Neuronal stem cell (in vitro differentiated cells): Measurements from ENCODE around the gene ACOXL.
A peak's percentile ranks its signal among the peaks of the same experiment; 100 is the strongest.

ENCODE experiments used
- DNase-seq: peaks from one replicate; pipeline ENCODE4 v3.0.0-alpha.2; 2013; ENCODE audit warnings: low spot score
- H2AFZ ChIP-seq: one replicate; pipeline ENCODE4 v1.6.1; 2013; ENCODE audit warnings: mild to moderate bottlenecking, low read length, inconsistent platforms
- H2AK5ac ChIP-seq: 2 replicates; pipeline ENCODE4 v1.6.1; 2013; ENCODE audit warnings: low read depth, mild to moderate bottlenecking, inconsistent platforms, low read length, moderate library complexity, mixed read lengths
- H2BK120ac ChIP-seq: 2 replicates; pipeline ENCODE4 v1.6.1; 2013; ENCODE audit warnings: low read depth, mild to moderate bottlenecking, inconsistent platforms, low read length, moderate library complexity, mixed read lengths
- H2BK12ac ChIP-seq: one replicate; pipeline ENCODE4 v1.6.1; 2013; ENCODE audit warnings: low read length, inconsistent platforms
- H2BK15ac ChIP-seq: 2 replicates; pipeline ENCODE4 v1.6.1; 2013; ENCODE audit warnings: mild to moderate bottlenecking, low read length, inconsistent platforms, mixed read lengths
- H2BK5ac ChIP-seq: one replicate; pipeline ENCODE4 v1.6.1; 2013; ENCODE audit warnings: inconsistent platforms, mild to moderate bottlenecking, low read length, moderate library complexity
- H3K14ac ChIP-seq: one replicate; pipeline ENCODE4 v1.6.1; 2013; ENCODE audit warnings: low read length, inconsistent platforms
- H3K18ac ChIP-seq: 2 replicates; pipeline ENCODE4 v1.6.1; 2013; ENCODE audit warnings: low read length, inconsistent platforms
- H3K23ac ChIP-seq: 2 replicates; pipeline ENCODE4 v1.6.1; 2013; ENCODE audit warnings: low read depth, mild to moderate bottlenecking, mixed read lengths, low read length, inconsistent platforms; ENCODE audit not compliant: poor library complexity
- H3K27ac ChIP-seq: replicated peaks from 3 replicates; pipeline ENCODE4 v1.5.1; 2013; ENCODE audit warnings: low read length, inconsistent platforms
- H3K27me3 ChIP-seq, 3 experiments: 2 replicates each; pipeline ENCODE4 v1.6.1; 2013; ENCODE audit warnings: low read length in 3 of 3, mild to moderate bottlenecking in 2 of 3, inconsistent platforms in 1 of 3, low read depth in 1 of 3, mixed read lengths in 1 of 3, moderate library complexity in 1 of 3; ENCODE audit not compliant: control insufficient read depth in 3 of 3, insufficient read depth in 3 of 3
- H3K36me3 ChIP-seq, 2 donors: replicated peaks in 1 of 2; 2 replicates each; pipeline ENCODE4 v1.6.1; 2013; ENCODE audit warnings: low read length in 2 of 2; ENCODE audit not compliant: control insufficient read depth in 2 of 2, insufficient read depth in 2 of 2
- H3K4ac ChIP-seq: 2 replicates; pipeline ENCODE4 v1.6.1; 2013; ENCODE audit warnings: inconsistent platforms, mild to moderate bottlenecking, low read length, moderate library complexity
- H3K4me1 ChIP-seq, 2 donors: 1 replicate in 1 of 2; 2 replicates in 1 of 2; pipeline ENCODE4 v1.6.1; 2013; ENCODE audit warnings: low read length in 2 of 2, low read depth in 1 of 2; ENCODE audit not compliant: control insufficient read depth in 2 of 2, insufficient read depth in 1 of 2
- H3K4me2 ChIP-seq: one replicate; pipeline ENCODE4 v1.6.1; 2013; ENCODE audit warnings: mild to moderate bottlenecking, low read length, inconsistent platforms; ENCODE audit not compliant: insufficient read depth, poor library complexity, severe bottlenecking
- H3K4me3 ChIP-seq, 2 donors: 2 replicates each; pipeline ENCODE4 v1.5.1; 2013; ENCODE audit warnings: low read length in 2 of 2, mild to moderate bottlenecking in 2 of 2, inconsistent platforms in 1 of 2, moderate library complexity in 1 of 2
- H3K79me1 ChIP-seq: one replicate; pipeline ENCODE4 v1.6.1; 2013; ENCODE audit warnings: low read depth, mild to moderate bottlenecking, inconsistent platforms, low read length, moderate library complexity
- H3K9ac ChIP-seq: one replicate; pipeline ENCODE4 v1.6.1; 2013; ENCODE audit warnings: mild to moderate bottlenecking, low read depth, low read length, inconsistent platforms; ENCODE audit not compliant: poor library complexity
- H3K9me3 ChIP-seq, 2 donors: replicated peaks in 1 of 2; 2 replicates each; pipeline versions ENCODE3 to v1.6.1; 2013; ENCODE audit warnings: low read length in 2 of 2, mild to moderate bottlenecking in 2 of 2, inconsistent platforms in 1 of 2, low read depth in 1 of 2, mixed read lengths in 1 of 2, moderate library complexity in 1 of 2; ENCODE audit not compliant: control insufficient read depth in 2 of 2, insufficient read depth in 1 of 2
- H4K8ac ChIP-seq: one replicate; pipeline ENCODE4 v1.6.1; 2013; ENCODE audit warnings: low read depth, mild to moderate bottlenecking, inconsistent platforms, low read length, moderate library complexity
- H4K91ac ChIP-seq: one replicate; pipeline ENCODE4 v1.6.1; 2013; ENCODE audit warnings: low read length, low read depth, mild to moderate bottlenecking, inconsistent platforms; ENCODE audit not compliant: poor library complexity
- WGBS, 2 donors: extraction: QIAGEN DNeasy Blood & Tissue Kit; methylation state at CpG; one replicate each; pipeline ENCODE4 v1.1.7; 2013; ENCODE audit warnings: missing lambda C conversion rate in 2 of 2, mixed read lengths in 1 of 2; ENCODE audit not compliant: insufficient read length in 2 of 2, insufficient replicate concordance in 1 of 2; ENCODE audit errors: extremely low coverage in 2 of 2; 5-methylcytosine and 5-hydroxymethylcytosine counted together

Gene ACOXL

GRCh38 chr2:111041398-111042202 lies 309.2 kb downstream of the ACOXL start:
- Histone ChIP-seq H3K27me3 (peaks cover 0 to 4% (median 0%) of the 10 kb centered on the region in 3 experiments), H3K4ac (peak overlapping the region; percentile 1)
- no peak for DNase-seq

GRCh38 chr2:111042261-111042660 lies 309.9 kb downstream of the ACOXL start:
- H3K23ac ChIP-seq, result no peak overlapping the region
- H3K18ac ChIP-seq, result peak overlapping the region; percentile 53
- no peak overlapping the region for H3K27ac ChIP-seq
- peaks cover 2 to 14% of the 10 kb centered on the region in 2 donors for H3K4me1 ChIP-seq
- H3K79me1 ChIP-seq, result no peaks in the 10 kb centered on the region
- H2AK5ac ChIP-seq, result no peak overlapping the region
- no peak overlapping the region for H4K8ac ChIP-seq
- no peak overlapping the region for H3K4ac ChIP-seq
- H2BK15ac ChIP-seq, result no peak overlapping the region
- no peak overlapping the region for H2AFZ ChIP-seq
- no peak overlapping the region for H2BK5ac ChIP-seq
- no peak overlapping the region for H3K9ac ChIP-seq
- no peak overlapping the region for H3K14ac ChIP-seq
- no CpG with 5 or more reads among the region's 6 CpGs for WGBS, 2 donors
- H4K91ac ChIP-seq, result no peak overlapping the region
- H3K9me3 ChIP-seq, result no peaks in the 10 kb centered on the region
- H3K36me3 ChIP-seq, result no peaks in the 10 kb centered on the region
- peak overlapping the region; percentile 35 for H2BK12ac ChIP-seq
- no peak overlapping the region for H3K4me3 ChIP-seq
- no peak for DNase-seq
- no peak overlapping the region for H3K4me2 ChIP-seq
- no peak overlapping the region for H2BK120ac ChIP-seq
- peaks cover 0 to 4% (median 0%) of the 10 kb centered on the region in 3 experiments for H3K27me3 ChIP-seq

More at GRCh38 chr2:111041398-111042202, 309.2 kb downstream of the ACOXL start:
- Histone ChIP-seq H3K27ac (no peak overlapping the region), H4K8ac (peak overlapping the region; percentile 87), H3K9ac (no peak overlapping the region), H3K79me1 (no peaks in the 10 kb centered on the region), H3K4me3 (no peak overlapping the region), H2AK5ac (peak overlapping the region; percentile 42), H3K18ac (peak overlapping the region; percentile 15), H3K4me2 (no peak overlapping the region), H4K91ac (no peak overlapping the region), H3K4me1 (peaks cover 2 to 14% of the 10 kb centered on the region in 2 donors), H3K23ac (no peak overlapping the region), H2BK120ac (peak overlapping the region; percentile 75), H3K9me3 (no peaks in the 10 kb centered on the region), H2BK15ac (peak overlapping the region; percentile 13), H2BK5ac (peak overlapping the region; percentile 56), H3K14ac (no peak overlapping the region), H3K36me3 (no peaks in the 10 kb centered on the region), H2BK12ac (peak overlapping the region; percentile 47), H2AFZ (peak overlapping the region; percentile 53)
- WGBS, 2 donors, result no CpG with 5 or more reads among the region's 12 CpGs

GRCh38 chr2:111042772-111043771 lies 310.7 kb downstream of the ACOXL start:
- H3K27ac ChIP-seq, result no peak overlapping the region
- no peak overlapping the region for H2BK120ac ChIP-seq
- no peak for DNase-seq
- H3K14ac ChIP-seq, result peak overlapping the region; percentile 1
- H3K4me3 ChIP-seq, result no peak overlapping the region
- WGBS, 2 donors, result no CpG with 5 or more reads among the region's 20 CpGs
- no peaks in the 10 kb centered on the region for H3K9me3 ChIP-seq
- H2BK15ac ChIP-seq, result peak overlapping the region; percentile 32
- peak overlapping the region; percentile 64 for H2AK5ac ChIP-seq
- peak overlapping the region; percentile 31 for H3K4ac ChIP-seq
- H2BK12ac ChIP-seq, result no peak overlapping the region
- peaks cover 0 to 4% (median 0%) of the 10 kb centered on the region in 3 experiments for H3K27me3 ChIP-seq
- H3K4me2 ChIP-seq, result no peak overlapping the region
- H2AFZ ChIP-seq, result no peak overlapping the region
- peak overlapping the region; percentile 81 for H3K18ac ChIP-seq
- no peaks in the 10 kb centered on the region for H3K79me1 ChIP-seq
- no peaks in the 10 kb centered on the region for H3K36me3 ChIP-seq
- H3K23ac ChIP-seq, result no peak overlapping the region
- H3K9ac ChIP-seq, result no peak overlapping the region
- peaks cover 2 to 14% of the 10 kb centered on the region in 2 donors for H3K4me1 ChIP-seq
- H4K91ac ChIP-seq, result no peak overlapping the region
- H2BK5ac ChIP-seq, result peak overlapping the region; percentile 54
- H4K8ac ChIP-seq, result no peak overlapping the region
